Tibial nerve (tissue), 4 donors: ENCODE results near the gene FBLN2. TPM values are rescaled to one million over a fixed set of nuclear protein-coding genes. Genes with fewer than 3 reads are reported as not detected.
A peak's percentile ranks its signal among the peaks of the same experiment; 100 is the strongest.

Experiments
- DNase-seq, 2 donors: peaks; one replicate each; pipeline ENCODE4 v3.0.0-alpha.2; 2019; ENCODE audit warnings: low spot score in 2 of 2
- H3K27ac ChIP-seq, 4 donors: fragments of 200-600 bp; sonication (generic) in 3 of 4; one replicate each; pipeline ENCODE4 v1.5.1; 2017 to 2019; ENCODE audit warnings: mild to moderate bottlenecking in 1 of 4
- H3K27me3 ChIP-seq, 2 donors: fragments of 200-600 bp; sonication (generic) in 1 of 2; one replicate each; pipeline versions ENCODE4 v1.5.1 to v1.6.0; 2017 to 2019
- H3K36me3 ChIP-seq, 3 donors: fragments of 200-600 bp; sonication (generic); one replicate each; pipeline ENCODE4 v1.5.1; 2018 to 2019
- H3K4me1 ChIP-seq, 4 donors: fragments of 200-600 bp; sonication (generic) in 3 of 4; one replicate each; pipeline ENCODE4 v1.5.1; 2017 to 2019
- H3K4me3 ChIP-seq, 4 donors: fragments of 200-600 bp; sonication (generic) in 3 of 4; one replicate each; pipeline ENCODE4 v1.5.1; 2017 to 2019; ENCODE audit warnings: mild to moderate bottlenecking in 1 of 4, moderate library complexity in 1 of 4
- H3K9me3 ChIP-seq, 4 donors: fragments of 200-600 bp; sonication (generic) in 3 of 4; one replicate each; pipeline ENCODE4 v1.5.1; 2017 to 2019
- EP300 ChIP-seq, 2 donors: sonication (generic); formaldehyde crosslinking; IDR thresholded peaks; one replicate each; pipeline ENCODE4 v1.6.1; 2017; ENCODE audit warnings: antibody characterized with exemption in 2 of 2, mild to moderate bottlenecking in 1 of 2
- POLR2A ChIP-seq, 2 donors: fragments of 450-650 bp; IDR thresholded peaks; one replicate each; pipeline ENCODE4 v1.6.1; 2017; ENCODE audit warnings: antibody characterized with exemption in 2 of 2, mild to moderate bottlenecking in 2 of 2, moderate library complexity in 2 of 2
- WGBS, 2 donors: methylation state at CpG; one replicate each; pipeline ENCODE4 v1.1.5; 2018; 5-methylcytosine and 5-hydroxymethylcytosine counted together
- total RNA-seq, 4 donors: library from RNA; depleted of rRNA; stranded (reverse); fragments of >200 nt; gene quantifications; one replicate each; pipeline ENCODE4 v1.1.0, GENCODE V29; 2016
- TF ChIP-seq, protein P1 (sequence below), 5 experiments: fragments of 200-600 bp in 3 of 5; fragments of 450-650 bp in 2 of 5; sonication (generic) in 3 of 5; IDR thresholded peaks; one replicate each; pipeline ENCODE4 v1.5.1; 2016 to 2019; ENCODE audit warnings: antibody characterized with exemption in 5 of 5, mild to moderate bottlenecking in 3 of 5, moderate library complexity in 2 of 5

The FBLN2 gene
- total RNA-seq, 4 donors from 2014 or later = 185 to 445 (median 240) TPM

GRCh38 chr3:13651057-13651400, 102.1 kb downstream of the FBLN2 start:
- H3K27me3 ChIP-seq = peaks cover 0 to 7% of the 10 kb centered on the region in 2 donors
- WGBS, 2 donors = 90 to 95% methylated on average over 9 of the region's 9 CpGs
- no peaks in the 10 kb centered on the region for H3K9me3 ChIP-seq
- no peaks in the 10 kb centered on the region for H3K36me3 ChIP-seq
- H3K27ac ChIP-seq = peak overlapping the region in 1 of 4 donors; percentile 38
- no peak overlapping the region for H3K4me3 ChIP-seq
- H3K4me1 ChIP-seq = peaks cover 0 to 43% (median 16%) of the 10 kb centered on the region in 4 donors
- no peak for DNase-seq
- TF ChIP-seq, protein P1, sequence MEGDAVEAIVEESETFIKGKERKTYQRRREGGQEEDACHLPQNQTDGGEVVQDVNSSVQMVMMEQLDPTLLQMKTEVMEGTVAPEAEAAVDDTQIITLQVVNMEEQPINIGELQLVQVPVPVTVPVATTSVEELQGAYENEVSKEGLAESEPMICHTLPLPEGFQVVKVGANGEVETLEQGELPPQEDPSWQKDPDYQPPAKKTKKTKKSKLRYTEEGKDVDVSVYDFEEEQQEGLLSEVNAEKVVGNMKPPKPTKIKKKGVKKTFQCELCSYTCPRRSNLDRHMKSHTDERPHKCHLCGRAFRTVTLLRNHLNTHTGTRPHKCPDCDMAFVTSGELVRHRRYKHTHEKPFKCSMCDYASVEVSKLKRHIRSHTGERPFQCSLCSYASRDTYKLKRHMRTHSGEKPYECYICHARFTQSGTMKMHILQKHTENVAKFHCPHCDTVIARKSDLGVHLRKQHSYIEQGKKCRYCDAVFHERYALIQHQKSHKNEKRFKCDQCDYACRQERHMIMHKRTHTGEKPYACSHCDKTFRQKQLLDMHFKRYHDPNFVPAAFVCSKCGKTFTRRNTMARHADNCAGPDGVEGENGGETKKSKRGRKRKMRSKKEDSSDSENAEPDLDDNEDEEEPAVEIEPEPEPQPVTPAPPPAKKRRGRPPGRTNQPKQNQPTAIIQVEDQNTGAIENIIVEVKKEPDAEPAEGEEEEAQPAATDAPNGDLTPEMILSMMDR (IDR thresholded peaks at IDR 0.05) = no peak
- TF ChIP-seq POLR2A (IDR thresholded peaks at IDR 0.05) = no peak
- no peak for TF ChIP-seq EP300 (IDR thresholded peaks at IDR 0.05)

GRCh38 chr3:13651775-13652428, 103.0 kb downstream of the FBLN2 start:
- Histone ChIP-seq H3K36me3 (no peaks in the 10 kb centered on the region), H3K9me3 (no peaks in the 10 kb centered on the region), H3K27me3 (peaks cover 0 to 8% of the 10 kb centered on the region in 2 donors), H3K27ac (no peak overlapping the region), H3K4me1 (peaks cover 0 to 43% (median 16%) of the 10 kb centered on the region in 4 donors), H3K4me3 (no peak overlapping the region)
- TF ChIP-seq, protein P1 (IDR thresholded peaks at IDR 0.05) = no peak
- TF ChIP-seq EP300 (IDR thresholded peaks at IDR 0.05) (no peak), POLR2A (IDR thresholded peaks at IDR 0.05) (no peak)
- no peak for DNase-seq
- WGBS, 2 donors = 91 to 93% methylated on average over 12 of the region's 12 CpGs

GRCh38 chr3:13652728-13653127, 103.8 kb downstream of the FBLN2 start:
- H3K4me1 ChIP-seq = peaks cover 0 to 39% (median 11%) of the 10 kb centered on the region in 4 donors
- H3K27me3 ChIP-seq = peaks cover 0 to 11% of the 10 kb centered on the region in 2 donors
- H3K4me3 ChIP-seq = no peak overlapping the region
- H3K36me3 ChIP-seq = no peaks in the 10 kb centered on the region
- no peaks in the 10 kb centered on the region for H3K9me3 ChIP-seq
- no peak for DNase-seq
- TF ChIP-seq, protein P1 (IDR thresholded peaks at IDR 0.05) = no peak
- TF ChIP-seq POLR2A (IDR thresholded peaks at IDR 0.05) (no peak), EP300 (IDR thresholded peaks at IDR 0.05) (no peak)
- H3K27ac ChIP-seq = no peak overlapping the region
- 50 to 87% methylated on average over 4 of the region's 4 CpGs for WGBS, 2 donors

- Histone ChIP-seq H3K4me1 (peaks cover 0 to 33% (median 3%) of the 10 kb centered on the region in 4 donors), H3K27me3 (peaks cover 0 to 20% of the 10 kb centered on the region in 2 donors), H3K36me3 (no peaks in the 10 kb centered on the region), H3K27ac (no peak overlapping the region), H3K4me3 (no peak overlapping the region), H3K9me3 (no peaks in the 10 kb centered on the region)
- 86 to 93% methylated on average over 20 of the region's 20 CpGs for WGBS, 2 donors
- DNase-seq = no peak
- TF ChIP-seq EP300 (IDR thresholded peaks at IDR 0.05) (no peak), POLR2A (IDR thresholded peaks at IDR 0.05) (no peak)
- TF ChIP-seq, protein P1 (IDR thresholded peaks at IDR 0.05) = no peak
Measured at GRCh38 chr3:13653631-13654279, 104.8 kb downstream of the FBLN2 start.
